SK-N-SH (cell line): ENCODE data around the gene PCED1A. TPM values are rescaled to one million over a fixed set of nuclear protein-coding genes. Genes with fewer than 3 reads are reported as not detected.

ENCODE experiments used
- CTCF ChIA-PET: fragments of 300-600, 350-600 bp; formaldehyde crosslinking; extraction: SDS; loops from one replicate; lab custom pipeline; 2021; lab: Yijun Ruan, JAX
- POLR2A ChIA-PET: fragments of 350-600 bp; sonication (Branson Sonifier 250); formaldehyde crosslinking; extraction: SDS; loops from one replicate; lab custom pipeline; 2020; ENCODE audit warnings: antibody characterized with exemption, inconsistent platforms; lab: Yijun Ruan, JAX
- DNase-seq: peaks from one replicate; pipeline ENCODE4 v3.0.0; 2012
- H2AFZ ChIP-seq: fragments of 200-600 bp; sonication (generic); 2 replicates; pipeline ENCODE4 v1.8.1; 2016; ENCODE audit warnings: antibody characterized with exemption, mild to moderate bottlenecking, low read depth
- H3F3A ChIP-seq: fragments of 200-600 bp; sonication (generic); replicated peaks from 2 replicates; pipeline ENCODE3; 2016; ENCODE audit warnings: antibody characterized with exemption, mild to moderate bottlenecking; ENCODE audit not compliant: insufficient read depth
- H3K27ac ChIP-seq, 2 experiments: fragments of 200-500 bp in 1 of 2; fragments of 200-600 bp in 1 of 2; sonication (Bioruptor generic) in 1 of 2; sonication (generic), shearing (Covaris generic) in 1 of 2; 2 replicates each; pipeline versions ENCODE4 v1.5.1 to v1.6.1; 2014 to 2016; ENCODE audit warnings: low read depth in 2 of 2, inconsistent platforms in 1 of 2, low read length in 1 of 2, mild to moderate bottlenecking in 1 of 2, mixed read lengths in 1 of 2
- H3K27me3 ChIP-seq: fragments of 200-600 bp; sonication (generic), shearing (Covaris generic); 2 replicates; pipeline ENCODE4 v1.6.1; 2016; ENCODE audit warnings: mixed run types; ENCODE audit not compliant: insufficient read depth
- H3K36me3 ChIP-seq, 2 experiments: fragments of 200-500 bp in 1 of 2; fragments of 200-600 bp in 1 of 2; sonication (Bioruptor generic) in 1 of 2; sonication (generic) in 1 of 2; replicated peaks in 1 of 2; 2 replicates each; pipeline versions ENCODE3 to v1.5.1; 2014 to 2016; ENCODE audit warnings: low read length in 1 of 2, mild to moderate bottlenecking in 1 of 2; ENCODE audit not compliant: insufficient read depth in 2 of 2, control insufficient read depth in 1 of 2
- H3K4me1 ChIP-seq, 2 experiments: fragments of 200-500 bp in 1 of 2; fragments of 200-600 bp in 1 of 2; sonication (Bioruptor generic) in 1 of 2; sonication (generic), shearing (Covaris generic) in 1 of 2; 2 replicates each; pipeline versions ENCODE4 v1.5.1 to v1.6.1; 2014 to 2016; ENCODE audit warnings: low read depth in 1 of 2, low read length in 1 of 2, mixed run types in 1 of 2; ENCODE audit not compliant: insufficient read depth in 2 of 2, control insufficient read depth in 1 of 2
- H3K4me2 ChIP-seq: fragments of 200-600 bp; sonication (generic), shearing (Covaris generic); 2 replicates; pipeline ENCODE4 v1.6.1; 2017; ENCODE audit warnings: mixed run types
- H3K4me3 ChIP-seq, 2 experiments: fragments of 200-500 bp in 1 of 2; fragments of 200-600 bp in 1 of 2; sonication (Bioruptor generic) in 1 of 2; sonication (generic), shearing (Covaris generic) in 1 of 2; 2 replicates each; pipeline versions ENCODE4 v1.5.1 to v1.8.1; 2014 to 2016; ENCODE audit warnings: low read depth in 2 of 2, inconsistent platforms in 1 of 2, low read length in 1 of 2, mild to moderate bottlenecking in 1 of 2, mixed read lengths in 1 of 2, moderate library complexity in 1 of 2
- H3K79me2 ChIP-seq: fragments of 200-600 bp; sonication (generic); 2 replicates; pipeline ENCODE4 v1.8.1; 2017; ENCODE audit warnings: mild to moderate bottlenecking; ENCODE audit not compliant: insufficient read depth
- H3K9ac ChIP-seq: fragments of 200-600 bp; sonication (generic); 2 replicates; pipeline ENCODE4 v1.6.1; 2017; ENCODE audit warnings: mixed run types
- H3K9me2 ChIP-seq: fragments of 200-600 bp; sonication (generic); 2 replicates; pipeline ENCODE4 v1.6.1; 2017; ENCODE audit warnings: mixed run types
- H3K9me3 ChIP-seq: fragments of 200-600 bp; sonication (generic); 2 replicates; pipeline ENCODE4 v1.6.1; 2017; ENCODE audit warnings: mixed run types, mild to moderate bottlenecking, moderate library complexity
- H4K20me1 ChIP-seq: fragments of 200-600 bp; sonication (generic); 2 replicates; pipeline ENCODE4 v1.6.1; 2017; ENCODE audit warnings: mild to moderate bottlenecking, mixed run types; ENCODE audit not compliant: insufficient read depth
- EZH2phosphoT487 ChIP-seq: fragments of 200-600 bp; sonication (generic); IDR thresholded peaks from 2 replicates; pipeline ENCODE4 v1.6.1; 2017; ENCODE audit warnings: low read depth, mixed run types, mild to moderate bottlenecking, antibody characterized with exemption, moderate library complexity, borderline replicate concordance
- FOSL2 ChIP-seq: IDR thresholded peaks from 2 replicates; pipeline ENCODE4 v1.4.0; 2012; ENCODE audit warnings: low read depth, mild to moderate bottlenecking, moderate library complexity, borderline replicate concordance
- FOXM1 ChIP-seq: IDR thresholded peaks from 2 replicates; pipeline ENCODE4 v1.4.0; 2012; ENCODE audit warnings: low read depth, mild to moderate bottlenecking
- GABPA ChIP-seq: IDR thresholded peaks from 2 replicates; pipeline ENCODE4 v1.4.0; 2012; ENCODE audit warnings: low read depth, mild to moderate bottlenecking
- NFIC ChIP-seq: IDR thresholded peaks from 2 replicates; pipeline ENCODE4 v1.4.0; 2012; ENCODE audit warnings: borderline replicate concordance
- NRF1 ChIP-seq: IDR thresholded peaks from 2 replicates; pipeline ENCODE4 v1.6.1; 2012; ENCODE audit warnings: low read depth, mild to moderate bottlenecking, low read length
- RAD21 ChIP-seq: IDR thresholded peaks from 2 replicates; pipeline ENCODE4 v1.6.1; 2012; ENCODE audit warnings: mild to moderate bottlenecking, low read length
- RCOR1 ChIP-seq: fragments of 150-350 bp; IDR thresholded peaks from 2 replicates; pipeline ENCODE4 v1.6.1; 2017; ENCODE audit warnings: antibody characterized with exemption, low read length
- REST ChIP-seq: IDR thresholded peaks from 2 replicates; pipeline ENCODE4 v1.6.1; 2012; ENCODE audit warnings: mild to moderate bottlenecking, low read depth, low read length, moderate library complexity
- RFX5 ChIP-seq: IDR thresholded peaks from 2 replicates; pipeline ENCODE4 v1.6.1; 2012; ENCODE audit warnings: mild to moderate bottlenecking, improper control_type of control experiment, low read length
- TAF1 ChIP-seq: IDR thresholded peaks from 2 replicates; pipeline ENCODE4 v1.6.1; 2012; ENCODE audit warnings: low read depth, mild to moderate bottlenecking, low read length, moderate library complexity, borderline replicate concordance
- TCF12 ChIP-seq: IDR thresholded peaks from 2 replicates; pipeline ENCODE4 v1.4.0; 2012
- USF1 ChIP-seq: IDR thresholded peaks from 2 replicates; pipeline ENCODE4 v1.4.0; 2012; ENCODE audit warnings: low read depth, borderline replicate concordance
- WGBS: methylation state at CpG from one replicate; pipeline ENCODE4 v1.1.6; 2017; ENCODE audit warnings: low lambda C conversion rate; 5-methylcytosine and 5-hydroxymethylcytosine counted together
- polyA plus RNA-seq, 3 experiments: library from polyadenylated mRNA; depleted of rRNA; stranded (reverse); fragments of >200 nt; gene quantifications; 2 replicates each; pipeline ENCODE4 v1.2.3, GENCODE V29; 2012
- TF ChIP-seq, protein P1 (sequence below): fragments of 200-600 bp; sonication (generic); IDR thresholded peaks from 2 replicates; pipeline ENCODE4 v1.6.1; 2017; ENCODE audit warnings: antibody characterized with exemption, mild to moderate bottlenecking, moderate library complexity
- TF ChIP-seq, protein P2 (sequence below): IDR thresholded peaks from 2 replicates; pipeline ENCODE4; 2012

Gene PCED1A
- polyA plus RNA-seq, 1 of the 3 experiments (the other 2 are of a cell fraction) = 65.2 TPM

DNA sequence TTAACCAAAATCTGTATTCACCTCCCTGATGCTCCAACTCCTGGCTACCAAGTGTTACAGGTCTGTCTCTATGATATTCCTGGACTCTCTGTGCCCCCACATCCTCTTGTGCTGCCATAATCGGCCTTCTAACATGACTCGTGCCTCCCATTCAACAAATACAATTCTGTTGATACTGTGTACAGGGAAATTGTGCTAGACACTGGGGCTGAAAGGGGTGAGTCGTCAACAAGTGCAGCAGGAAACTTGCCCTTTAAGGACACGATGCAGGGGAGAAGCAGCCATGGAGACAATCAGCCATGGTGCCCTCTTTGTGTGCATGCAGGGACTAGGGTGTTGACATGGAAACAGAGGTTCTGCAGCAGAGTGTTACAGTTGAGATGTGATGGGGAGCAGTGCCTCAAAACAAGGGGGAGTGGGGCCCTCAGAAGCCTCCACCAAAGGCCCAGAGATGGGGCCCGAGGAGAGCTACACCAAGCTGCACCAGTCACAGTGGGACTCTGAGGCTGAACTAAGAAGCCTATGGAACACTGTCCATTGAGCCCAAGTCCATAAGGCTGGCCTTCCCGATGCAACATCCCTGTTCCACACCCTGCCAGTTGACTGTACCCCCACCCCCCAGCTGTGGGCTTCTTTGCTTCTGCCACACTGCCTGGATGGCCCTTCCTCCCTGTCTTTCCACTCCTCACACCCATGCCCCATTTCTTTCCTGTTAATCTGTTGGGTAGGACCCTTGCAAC lies 3.1 kb downstream of the PCED1A start:
- no peaks in the 10 kb centered on the region for H4K20me1 ChIP-seq
- no peaks in the 10 kb centered on the region for H3K9me3 ChIP-seq
- 65% methylated on average over 6 of the region's 6 CpGs for WGBS
- no peak overlapping the region for H3K27ac ChIP-seq
- no peak overlapping the region for H2AFZ ChIP-seq
- no peaks in the 10 kb centered on the region for H3K27me3 ChIP-seq
- CTCF ChIA-PET = interaction anchor here (1.5 to 3.8 kb wide), 2 partner anchors 15 to 16 kb away, joined by 3 to 12 read pairs; no protein-coding TSS in a partner anchor
- no peak overlapping the region for H3K9ac ChIP-seq
- H3K36me3 ChIP-seq = peaks cover 0 to 20% of the 10 kb centered on the region in 2 experiments
- H3K9me2 ChIP-seq = no peaks in the 10 kb centered on the region
- peaks cover 21% of the 10 kb centered on the region; the same call in 1 of the 2 replicates for H3K79me2 ChIP-seq
- DNase-seq = no peak
- H3K4me2 ChIP-seq = no peak overlapping the region
- no peak overlapping the region for H3K4me3 ChIP-seq
- H3K4me1 ChIP-seq = peaks cover 9 to 18% of the 10 kb centered on the region in 2 experiments; a peak in 3 of 4 replicates
- H3F3A ChIP-seq = peaks cover 8% of the 10 kb centered on the region
- no peak for TF ChIP-seq RFX5
- TF ChIP-seq TAF1 = no peak
- TF ChIP-seq USF1 = no peak
- TF ChIP-seq, protein P1, sequence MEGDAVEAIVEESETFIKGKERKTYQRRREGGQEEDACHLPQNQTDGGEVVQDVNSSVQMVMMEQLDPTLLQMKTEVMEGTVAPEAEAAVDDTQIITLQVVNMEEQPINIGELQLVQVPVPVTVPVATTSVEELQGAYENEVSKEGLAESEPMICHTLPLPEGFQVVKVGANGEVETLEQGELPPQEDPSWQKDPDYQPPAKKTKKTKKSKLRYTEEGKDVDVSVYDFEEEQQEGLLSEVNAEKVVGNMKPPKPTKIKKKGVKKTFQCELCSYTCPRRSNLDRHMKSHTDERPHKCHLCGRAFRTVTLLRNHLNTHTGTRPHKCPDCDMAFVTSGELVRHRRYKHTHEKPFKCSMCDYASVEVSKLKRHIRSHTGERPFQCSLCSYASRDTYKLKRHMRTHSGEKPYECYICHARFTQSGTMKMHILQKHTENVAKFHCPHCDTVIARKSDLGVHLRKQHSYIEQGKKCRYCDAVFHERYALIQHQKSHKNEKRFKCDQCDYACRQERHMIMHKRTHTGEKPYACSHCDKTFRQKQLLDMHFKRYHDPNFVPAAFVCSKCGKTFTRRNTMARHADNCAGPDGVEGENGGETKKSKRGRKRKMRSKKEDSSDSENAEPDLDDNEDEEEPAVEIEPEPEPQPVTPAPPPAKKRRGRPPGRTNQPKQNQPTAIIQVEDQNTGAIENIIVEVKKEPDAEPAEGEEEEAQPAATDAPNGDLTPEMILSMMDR = no peak
- no peak for TF ChIP-seq NFIC
- TF ChIP-seq GABPA = no peak
- POLR2A ChIA-PET = no interaction called here

DNA sequence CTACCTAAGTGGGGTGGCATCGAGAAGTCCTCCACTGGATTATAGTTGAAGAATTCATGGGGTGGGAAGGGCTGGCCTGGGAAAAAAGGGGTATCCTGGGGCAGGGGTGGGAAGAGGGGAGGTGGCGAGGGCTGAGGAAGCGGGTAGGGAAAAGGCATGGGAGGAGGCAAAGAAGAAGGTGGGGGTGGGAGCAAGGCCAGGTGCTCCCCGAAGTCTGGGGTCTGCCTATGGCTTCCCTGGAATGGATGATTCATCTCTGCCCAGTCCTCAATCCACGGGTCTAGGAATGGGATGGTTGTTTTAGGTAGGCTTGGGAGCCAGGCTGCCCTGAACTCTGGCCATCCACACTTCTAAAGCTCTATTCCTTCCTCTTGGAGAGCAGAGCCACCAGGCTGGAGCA lies 4.4 kb downstream of the PCED1A start:
- Histone ChIP-seq H3K4me2 (no peak overlapping the region), H2AFZ (no peak overlapping the region), H3K9me2 (no peaks in the 10 kb centered on the region), H3K27ac (no peak overlapping the region), H3K36me3 (peaks cover 0 to 20% of the 10 kb centered on the region in 2 experiments), H3K9me3 (no peaks in the 10 kb centered on the region), H4K20me1 (no peaks in the 10 kb centered on the region), H3K4me3 (no peak overlapping the region), H3K27me3 (no peaks in the 10 kb centered on the region), H3K4me1 (peaks cover 6 to 15% of the 10 kb centered on the region in 2 experiments; a peak in 2 of 4 replicates), H3K79me2 (peaks cover 8% of the 10 kb centered on the region; the same call in 1 of the 2 replicates), H3F3A (peaks cover 15% of the 10 kb centered on the region), H3K9ac (no peak overlapping the region)
- DNase-seq = no peak
- ChIA-PET CTCF (no interaction called here), POLR2A (no interaction called here)
- WGBS = 80% methylated on average over 5 of the region's 5 CpGs
- no peak for TF ChIP-seq FOSL2
- TF ChIP-seq EZH2phosphoT487 = no peak
- no peak for TF ChIP-seq RAD21
- TF ChIP-seq TCF12 = no peak
- no peak for TF ChIP-seq REST
- TF ChIP-seq, protein P2, sequence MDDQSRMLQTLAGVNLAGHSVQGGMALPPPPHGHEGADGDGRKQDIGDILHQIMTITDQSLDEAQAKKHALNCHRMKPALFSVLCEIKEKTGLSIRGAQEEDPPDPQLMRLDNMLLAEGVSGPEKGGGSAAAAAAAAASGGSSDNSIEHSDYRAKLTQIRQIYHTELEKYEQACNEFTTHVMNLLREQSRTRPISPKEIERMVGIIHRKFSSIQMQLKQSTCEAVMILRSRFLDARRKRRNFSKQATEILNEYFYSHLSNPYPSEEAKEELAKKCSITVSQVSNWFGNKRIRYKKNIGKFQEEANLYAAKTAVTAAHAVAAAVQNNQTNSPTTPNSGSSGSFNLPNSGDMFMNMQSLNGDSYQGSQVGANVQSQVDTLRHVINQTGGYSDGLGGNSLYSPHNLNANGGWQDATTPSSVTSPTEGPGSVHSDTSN = no peak
- no peak for TF ChIP-seq GABPA
- no peak for TF ChIP-seq NRF1
- TF ChIP-seq, protein P1 = no peak
- TF ChIP-seq RFX5 = no peak
- TF ChIP-seq RCOR1 = no peak
- TF ChIP-seq FOXM1 = no peak
